Lower leg skin (tissue), 4 donors: ENCODE data around the gene MYL12B. TPM values are rescaled to one million over a fixed set of nuclear protein-coding genes. Genes with fewer than 3 reads are reported as not detected.
"Not testable (repeated sequence)": the region's sequence is repeated elsewhere in the genome, so short reads cannot be mapped to it uniquely, and the experiment has no call there.

ENCODE experiments used
- DNase-seq, 2 donors: peaks; one replicate each; pipeline ENCODE4 v3.0.0-alpha.2; 2019; ENCODE audit warnings: low spot score in 2 of 2
- H3K4me3 ChIP-seq: fragments of 200-600 bp; sonication (generic); 2 replicates; pipeline ENCODE4 v1.5.1; 2017; ENCODE audit warnings: mild to moderate bottlenecking, low read depth; ENCODE audit not compliant: poor library complexity, severe bottlenecking
- CTCF ChIP-seq, 3 donors: fragments of 450-650 bp; IDR thresholded peaks; one replicate each; pipeline ENCODE4 v1.5.1; 2016; ENCODE audit warnings: antibody characterized with exemption in 3 of 3, mild to moderate bottlenecking in 3 of 3, moderate library complexity in 2 of 3
- POLR2A ChIP-seq, 2 donors: fragments of 450-650 bp; IDR thresholded peaks; one replicate each; pipeline ENCODE4 v1.6.1; 2016 to 2017; ENCODE audit warnings: antibody characterized with exemption in 2 of 2, mild to moderate bottlenecking in 1 of 2, moderate library complexity in 1 of 2
- WGBS, 2 donors: methylation state at CpG; one replicate each; pipeline ENCODE4 v1.1.5; 2018; 5-methylcytosine and 5-hydroxymethylcytosine counted together
- intact Hi-C: fragments of 100-400 bp; cut with DNase I; formaldehyde crosslinking; loops from one replicate; pipeline ENCODE4 v1.15.0; 2023; ENCODE audit warnings: low total_unique reads
- total RNA-seq, 4 donors: library from RNA; depleted of rRNA; stranded (reverse); fragments of >200 nt; gene quantifications; one replicate each; pipeline ENCODE4 v1.1.0, GENCODE V29; 2016

The MYL12B gene
- total RNA-seq, 4 donors from 2014 or later, result 240 to 360 (median 286) TPM

DNA sequence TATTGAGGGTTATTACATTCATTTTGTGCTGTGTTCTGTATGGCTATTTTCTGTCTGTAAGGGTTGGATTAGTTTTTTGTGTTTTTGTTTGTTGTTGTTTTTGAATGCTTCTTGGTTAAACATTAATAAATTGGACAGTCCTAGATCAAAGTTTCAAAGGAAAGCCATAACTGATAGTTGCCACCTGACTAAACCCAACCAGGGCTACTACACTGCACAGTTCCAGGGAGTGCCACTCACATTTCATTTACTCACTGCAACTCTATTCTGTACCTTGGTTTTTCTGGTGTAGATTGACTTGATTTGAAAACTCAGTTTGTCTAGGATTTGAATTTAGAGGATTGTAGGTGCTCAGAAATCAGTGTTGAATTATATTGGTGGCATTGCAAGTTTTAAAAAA, 6.4 kb downstream of the MYL12B start:
- H3K4me3 ChIP-seq, result no peak overlapping the region
- intact Hi-C loops, result no loop called here
- no peak for DNase-seq
- TF ChIP-seq CTCF (IDR thresholded peaks at IDR 0.05) (no peak), POLR2A (IDR thresholded peaks at IDR 0.05) (no peak)

DNA sequence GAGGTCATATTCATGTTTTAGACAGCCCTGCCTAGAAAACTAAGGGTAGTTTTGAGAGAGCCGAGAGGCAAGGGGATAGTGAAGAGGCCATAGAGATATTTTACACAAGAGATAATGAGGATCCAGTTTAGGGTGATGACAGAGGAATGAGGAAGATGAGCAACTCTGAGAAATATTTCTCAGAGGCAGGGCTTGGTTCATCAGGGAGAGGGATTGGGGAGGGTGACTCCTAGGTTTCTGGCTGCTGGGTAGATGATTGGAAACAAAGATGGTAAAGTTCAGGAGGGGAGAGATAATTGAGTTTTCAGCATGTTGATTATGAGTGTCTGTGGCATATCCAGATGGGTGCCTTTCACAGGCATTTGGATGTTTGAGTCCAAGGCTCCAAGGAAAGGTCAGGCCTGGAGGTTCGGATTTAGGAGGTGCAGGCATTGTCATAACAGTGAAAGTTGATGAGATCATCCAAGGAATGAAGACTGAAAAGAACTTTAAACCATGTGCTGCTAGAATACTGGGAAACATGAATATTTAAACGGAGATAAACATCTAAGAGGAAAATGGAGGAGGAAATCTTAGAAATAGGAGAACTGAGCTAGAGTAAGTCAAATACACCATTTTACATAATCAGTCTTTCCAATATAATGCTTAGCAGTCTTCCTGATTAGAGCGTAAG, 7.4 kb downstream of the MYL12B start:
- DNase-seq, result no peak
- H3K4me3 ChIP-seq, result no peak overlapping the region
- TF ChIP-seq CTCF (IDR thresholded peaks at IDR 0.05) (no peak), POLR2A (IDR thresholded peaks at IDR 0.05) (no peak)
- intact Hi-C loops, result no loop called here
- WGBS, 2 donors, result 63 to 65% methylated on average over 4 of the region's 4 CpGs

GRCh38 chr18:3269914-3270299, 8.0 kb downstream of the MYL12B start:
- 94 to 100% methylated on average over 1 of the region's 1 CpG for WGBS, 2 donors

DNA sequence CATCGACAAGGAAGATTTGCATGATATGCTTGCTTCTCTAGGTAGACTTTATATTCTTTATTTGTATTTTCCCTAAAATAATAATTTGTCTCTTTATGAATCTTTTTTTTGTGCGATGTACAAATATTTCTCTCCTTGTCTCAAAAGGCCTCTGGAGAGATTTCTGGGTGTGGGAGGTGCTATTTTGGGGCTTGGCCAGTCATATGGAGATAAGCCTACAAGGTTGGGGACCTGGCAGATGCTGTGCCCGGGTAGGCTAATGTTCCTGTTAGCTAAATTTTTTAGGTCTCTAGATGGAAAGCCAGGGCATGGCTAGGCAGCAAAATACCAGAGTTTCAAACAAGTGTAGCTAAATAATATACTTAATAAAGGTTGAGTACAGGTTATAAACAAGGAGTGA, 11.1 kb downstream of the MYL12B start:
- intact Hi-C loops, result loop anchor here (10.0 kb wide), 1 partner anchor 172 kb away; no protein-coding TSS in a partner anchor
- DNase-seq, result no peak
- WGBS, 2 donors, result 53 to 59% methylated on average over 3 of the region's 3 CpGs
- TF ChIP-seq CTCF (IDR thresholded peaks at IDR 0.05) (no peak), POLR2A (IDR thresholded peaks at IDR 0.05) (no peak)
- no peak overlapping the region for H3K4me3 ChIP-seq

More at GRCh38 chr18:3269914-3270299, 8.0 kb downstream of the MYL12B start:
- intact Hi-C loops, result loop anchor here (10.0 kb wide), 1 partner anchor 175 kb away; no protein-coding TSS in a partner anchor
- DNase-seq, result no peak
- H3K4me3 ChIP-seq, result no peak overlapping the region
- no peak for TF ChIP-seq POLR2A (IDR thresholded peaks at IDR 0.05)
- TF ChIP-seq CTCF (IDR thresholded peaks at IDR 0.05), result no peak

GRCh38 chr18:3277643-3278213, 15.8 kb downstream of the MYL12B start:
- WGBS, 2 donors, result 71 to 81% methylated on average over 7 of the region's 7 CpGs
- intact Hi-C loops, result loop anchor here (2.0 to 10.0 kb wide), 2 partner anchors 167 to 389 kb away; no protein-coding TSS in a partner anchor
- DNase-seq, H3K4me3 ChIP-seq: not testable (repeated sequence)

DNA sequence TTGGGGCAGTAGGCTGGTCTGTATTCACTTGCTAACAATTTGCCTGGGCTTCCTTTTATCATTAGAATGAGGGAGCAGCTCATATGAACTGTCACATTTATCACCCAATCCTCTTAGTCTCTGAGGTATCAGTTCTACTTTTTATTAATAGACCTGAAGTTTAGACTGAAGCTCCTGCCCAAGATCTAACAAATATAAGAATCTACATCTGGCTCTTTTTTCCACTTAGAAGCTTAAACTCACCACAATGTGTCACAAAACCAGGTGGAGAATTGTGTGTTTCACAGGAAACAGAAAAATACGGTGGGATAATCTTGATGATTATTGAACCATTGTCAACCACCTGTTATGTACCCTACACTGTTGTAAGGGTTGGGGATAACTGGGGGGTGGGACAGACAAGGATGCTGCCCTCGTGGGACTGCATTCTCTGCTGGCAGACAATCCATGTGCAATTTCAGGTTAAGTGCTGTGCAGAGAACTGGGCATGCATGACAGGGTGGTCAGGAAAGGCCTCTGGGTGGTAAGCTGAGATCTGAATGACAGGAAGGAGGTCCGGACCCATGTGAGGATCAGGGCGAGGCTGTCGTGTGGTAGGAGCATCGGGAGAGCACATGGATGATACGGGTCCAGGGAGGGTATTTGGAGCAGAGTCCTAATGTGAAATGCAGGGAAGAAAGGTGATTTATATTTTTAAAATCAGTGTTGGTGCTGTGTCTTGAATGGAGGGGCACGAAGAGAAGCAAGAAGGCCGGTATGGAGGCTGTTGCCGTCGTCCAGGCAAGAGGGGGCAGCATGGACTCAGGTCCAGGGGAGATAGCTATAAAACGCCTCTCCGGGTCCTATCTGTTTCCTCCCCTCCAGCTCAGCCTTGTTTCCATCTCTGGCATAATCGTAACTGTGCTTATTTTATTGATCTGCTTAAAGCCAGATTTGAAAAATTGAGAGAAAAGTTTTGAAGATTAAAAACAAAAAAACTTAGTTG, 17.6 kb downstream of the MYL12B start:
- TF ChIP-seq CTCF (IDR thresholded peaks at IDR 0.05) (no peak), POLR2A (IDR thresholded peaks at IDR 0.05) (no peak)
- intact Hi-C loops, result loop anchor here (2.0 to 10.0 kb wide), 2 partner anchors 165 to 387 kb away; no protein-coding TSS in a partner anchor
- no peak for DNase-seq
- no peak overlapping the region for H3K4me3 ChIP-seq
- 29 to 34% methylated on average over 14 of the region's 14 CpGs for WGBS, 2 donors
